Tibial nerve (tissue), 4 donors: ENCODE data around the gene HTR1D. TPM values are rescaled to one million over a fixed set of nuclear protein-coding genes. Genes with fewer than 3 reads are reported as not detected.

Source experiments
- DNase-seq, 2 donors: peaks; one replicate each; pipeline ENCODE4 v3.0.0-alpha.2; 2019; ENCODE audit warnings: low spot score in 2 of 2
- H3K27ac ChIP-seq, 4 donors: fragments of 200-600 bp; sonication (generic) in 3 of 4; one replicate each; pipeline ENCODE4 v1.5.1; 2017 to 2019; ENCODE audit warnings: mild to moderate bottlenecking in 1 of 4
- H3K27me3 ChIP-seq, 2 donors: fragments of 200-600 bp; sonication (generic) in 1 of 2; one replicate each; pipeline versions ENCODE4 v1.5.1 to v1.6.0; 2017 to 2019
- H3K36me3 ChIP-seq, 3 donors: fragments of 200-600 bp; sonication (generic); one replicate each; pipeline ENCODE4 v1.5.1; 2018 to 2019
- H3K4me1 ChIP-seq, 4 donors: fragments of 200-600 bp; sonication (generic) in 3 of 4; one replicate each; pipeline ENCODE4 v1.5.1; 2017 to 2019
- H3K4me3 ChIP-seq, 4 donors: fragments of 200-600 bp; sonication (generic) in 3 of 4; one replicate each; pipeline ENCODE4 v1.5.1; 2017 to 2019; ENCODE audit warnings: mild to moderate bottlenecking in 1 of 4, moderate library complexity in 1 of 4
- H3K9me3 ChIP-seq, 4 donors: fragments of 200-600 bp; sonication (generic) in 3 of 4; one replicate each; pipeline ENCODE4 v1.5.1; 2017 to 2019
- EP300 ChIP-seq, 2 donors: sonication (generic); formaldehyde crosslinking; IDR thresholded peaks; one replicate each; pipeline ENCODE4 v1.6.1; 2017; ENCODE audit warnings: antibody characterized with exemption in 2 of 2, mild to moderate bottlenecking in 1 of 2
- POLR2A ChIP-seq, 2 donors: fragments of 450-650 bp; IDR thresholded peaks; one replicate each; pipeline ENCODE4 v1.6.1; 2017; ENCODE audit warnings: antibody characterized with exemption in 2 of 2, mild to moderate bottlenecking in 2 of 2, moderate library complexity in 2 of 2
- WGBS, 2 donors: methylation state at CpG; one replicate each; pipeline ENCODE4 v1.1.5; 2018; 5-methylcytosine and 5-hydroxymethylcytosine counted together
- small RNA-seq: library from RNA; depleted of rRNA; stranded (forward); fragments of <200 nt; gene quantifications from one replicate; pipeline ENCODE3, GENCODE V24; 2016
- total RNA-seq, 4 donors: library from RNA; depleted of rRNA; stranded (reverse); fragments of >200 nt; gene quantifications; one replicate each; pipeline ENCODE4 v1.1.0, GENCODE V29; 2016
- TF ChIP-seq, protein P1 (sequence below), 5 experiments: fragments of 200-600 bp in 3 of 5; fragments of 450-650 bp in 2 of 5; sonication (generic) in 3 of 5; IDR thresholded peaks; one replicate each; pipeline ENCODE4 v1.5.1; 2016 to 2019; ENCODE audit warnings: antibody characterized with exemption in 5 of 5, mild to moderate bottlenecking in 3 of 5, moderate library complexity in 2 of 5

Gene HTR1D
- total RNA-seq, 4 donors from 2014 or later = 0.30 to 2.4 (median 0.63) TPM; not detected in 1

DNA sequence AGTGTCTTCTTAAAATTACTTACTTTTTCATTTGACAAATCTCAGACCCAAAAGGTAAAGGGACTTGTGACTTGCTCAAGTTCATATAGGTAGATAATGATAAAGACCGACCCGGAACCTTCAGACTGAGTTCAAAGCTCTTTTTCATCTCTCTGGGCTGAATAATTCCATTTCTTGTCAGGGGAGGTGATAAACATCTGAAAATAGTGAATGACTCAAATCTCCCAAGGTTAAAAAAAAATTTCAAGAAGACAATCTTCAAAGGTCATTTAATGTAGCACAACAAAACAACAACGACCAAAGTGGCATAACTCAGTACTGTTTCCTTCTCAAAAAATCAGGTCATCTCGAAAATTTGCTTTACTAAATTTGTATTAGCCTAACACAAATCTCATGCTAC lies 69.2 kb downstream of the HTR1D start:
- Histone ChIP-seq H3K4me1 (peaks cover 0 to 15% (median 3%) of the 10 kb centered on the region in 4 donors), H3K9me3 (no peaks in the 10 kb centered on the region), H3K4me3 (no peak overlapping the region), H3K27ac (no peak overlapping the region), H3K36me3 (no peaks in the 10 kb centered on the region), H3K27me3 (no peaks in the 10 kb centered on the region)
- no peak for DNase-seq
- no peak for TF ChIP-seq POLR2A (IDR thresholded peaks at IDR 0.05)
- TF ChIP-seq, protein P1, sequence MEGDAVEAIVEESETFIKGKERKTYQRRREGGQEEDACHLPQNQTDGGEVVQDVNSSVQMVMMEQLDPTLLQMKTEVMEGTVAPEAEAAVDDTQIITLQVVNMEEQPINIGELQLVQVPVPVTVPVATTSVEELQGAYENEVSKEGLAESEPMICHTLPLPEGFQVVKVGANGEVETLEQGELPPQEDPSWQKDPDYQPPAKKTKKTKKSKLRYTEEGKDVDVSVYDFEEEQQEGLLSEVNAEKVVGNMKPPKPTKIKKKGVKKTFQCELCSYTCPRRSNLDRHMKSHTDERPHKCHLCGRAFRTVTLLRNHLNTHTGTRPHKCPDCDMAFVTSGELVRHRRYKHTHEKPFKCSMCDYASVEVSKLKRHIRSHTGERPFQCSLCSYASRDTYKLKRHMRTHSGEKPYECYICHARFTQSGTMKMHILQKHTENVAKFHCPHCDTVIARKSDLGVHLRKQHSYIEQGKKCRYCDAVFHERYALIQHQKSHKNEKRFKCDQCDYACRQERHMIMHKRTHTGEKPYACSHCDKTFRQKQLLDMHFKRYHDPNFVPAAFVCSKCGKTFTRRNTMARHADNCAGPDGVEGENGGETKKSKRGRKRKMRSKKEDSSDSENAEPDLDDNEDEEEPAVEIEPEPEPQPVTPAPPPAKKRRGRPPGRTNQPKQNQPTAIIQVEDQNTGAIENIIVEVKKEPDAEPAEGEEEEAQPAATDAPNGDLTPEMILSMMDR (IDR thresholded peaks at IDR 0.05) = no peak
- TF ChIP-seq EP300 (IDR thresholded peaks at IDR 0.05) = no peak
- 66 to 78% methylated on average over 4 of the region's 4 CpGs for WGBS, 2 donors

Small RNA genes within 50 kb of the gene (small RNA-seq; reads per million reads assigned to genes)
- not detected for gene RNU6-135P
- not detected for gene RNU6-514P

Other genes with a start within 250 kb of the HTR1D start
- not detected for gene LACTBL1, start 244.6 kb downstream of the HTR1D start, total RNA-seq
- not detected for gene TEX46, start 201.7 kb downstream of the HTR1D start, total RNA-seq
- gene KDM1A, start 198.0 kb downstream of the HTR1D start, total RNA-seq = 10 to 100 TPM; 44.4 to 56.5 (median 52.2) TPM
- 10 to 100 TPM; 16.7 to 17.7 (median 17.2) TPM for gene LUZP1, start 48.6 kb downstream of the HTR1D start, total RNA-seq
- 10 to 100 TPM; 63.6 to 79.8 (median 74.1) TPM for gene HNRNPR, start 126.8 kb upstream of the HTR1D start, total RNA-seq
- 10 to 100 TPM; 22.8 to 35.0 (median 30.2) TPM for gene ZNF436, start 152.3 kb upstream of the HTR1D start, total RNA-seq
- 10 to 100 TPM; 21.0 to 48.5 (median 38.8) TPM for gene TCEA3, start 207.2 kb upstream of the HTR1D start, total RNA-seq